ENCODE data around the gene LPAR6.
"Not testable (repeated sequence)": the region's sequence is repeated elsewhere in the genome, so short reads cannot be mapped to it uniquely, and the experiment has no call there.

Gene LPAR6, protein sequence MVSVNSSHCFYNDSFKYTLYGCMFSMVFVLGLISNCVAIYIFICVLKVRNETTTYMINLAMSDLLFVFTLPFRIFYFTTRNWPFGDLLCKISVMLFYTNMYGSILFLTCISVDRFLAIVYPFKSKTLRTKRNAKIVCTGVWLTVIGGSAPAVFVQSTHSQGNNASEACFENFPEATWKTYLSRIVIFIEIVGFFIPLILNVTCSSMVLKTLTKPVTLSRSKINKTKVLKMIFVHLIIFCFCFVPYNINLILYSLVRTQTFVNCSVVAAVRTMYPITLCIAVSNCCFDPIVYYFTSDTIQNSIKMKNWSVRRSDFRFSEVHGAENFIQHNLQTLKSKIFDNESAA

DNA sequence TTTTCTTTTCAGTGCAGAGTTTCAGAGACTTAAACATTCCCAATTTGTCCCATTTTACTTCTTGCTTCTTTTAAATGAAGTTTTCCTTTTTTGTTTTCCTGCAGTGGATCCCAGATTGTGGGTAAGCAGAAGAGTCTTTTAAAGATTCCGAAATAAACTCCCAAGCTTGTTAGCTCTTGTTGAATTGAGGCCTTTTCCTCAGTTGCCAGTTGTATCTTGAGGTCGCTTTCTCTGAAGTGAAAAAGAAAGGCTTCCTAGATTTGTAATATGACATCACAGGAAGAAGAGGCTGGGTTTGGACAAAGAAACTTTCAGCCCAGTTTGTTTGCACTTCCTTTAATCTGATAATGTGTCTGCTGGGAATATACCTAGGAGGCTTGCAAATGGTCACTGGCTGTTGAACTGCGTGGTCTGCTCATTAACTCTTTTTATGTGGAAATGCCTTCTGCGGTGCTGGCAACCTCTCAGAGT is at the start of gene LPAR6:
LPAR6 (minus strand) TSS at position 233 of the 471 bp plus-strand sequence. CDS start 690 bp downstream, outside the sequence.
- no peak for DNase-seq (ENCODE audit: low read depth)

DNA sequence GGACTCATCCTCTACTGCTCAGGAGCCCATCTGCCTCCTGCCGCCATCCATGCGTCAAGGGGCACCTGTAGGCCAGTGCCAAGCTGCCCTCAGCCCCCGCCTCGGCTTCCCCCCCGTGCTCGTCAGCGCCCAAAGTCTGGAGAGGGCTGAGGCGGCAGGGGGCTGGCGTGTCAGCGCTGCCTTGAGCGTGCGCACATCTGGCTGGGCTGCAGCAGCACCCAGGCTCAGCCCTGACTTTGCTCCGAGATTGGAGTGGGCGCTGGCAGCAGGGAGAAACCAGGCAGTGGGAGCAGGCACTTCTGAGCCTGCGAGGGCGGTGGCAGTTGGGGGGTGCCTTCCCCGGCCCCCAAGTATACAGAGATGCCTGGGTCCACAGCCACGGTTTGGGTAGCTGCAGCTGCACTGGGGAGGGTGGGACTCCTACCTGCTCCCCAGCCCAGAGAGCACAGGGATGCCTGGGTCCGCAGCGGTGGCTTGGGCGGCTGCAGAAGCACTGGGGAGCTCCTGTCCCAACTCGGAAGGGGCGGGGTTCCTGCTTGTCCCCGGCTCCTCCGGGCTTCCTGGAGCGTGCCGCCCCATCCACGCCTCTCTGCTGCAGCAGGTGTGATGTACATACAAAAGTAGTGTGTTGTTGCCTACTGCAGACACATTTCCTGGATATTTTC is 44.8 kb upstream of the LPAR6 start:
- DNase-seq (ENCODE audit: low read depth) = no peak

DNA sequence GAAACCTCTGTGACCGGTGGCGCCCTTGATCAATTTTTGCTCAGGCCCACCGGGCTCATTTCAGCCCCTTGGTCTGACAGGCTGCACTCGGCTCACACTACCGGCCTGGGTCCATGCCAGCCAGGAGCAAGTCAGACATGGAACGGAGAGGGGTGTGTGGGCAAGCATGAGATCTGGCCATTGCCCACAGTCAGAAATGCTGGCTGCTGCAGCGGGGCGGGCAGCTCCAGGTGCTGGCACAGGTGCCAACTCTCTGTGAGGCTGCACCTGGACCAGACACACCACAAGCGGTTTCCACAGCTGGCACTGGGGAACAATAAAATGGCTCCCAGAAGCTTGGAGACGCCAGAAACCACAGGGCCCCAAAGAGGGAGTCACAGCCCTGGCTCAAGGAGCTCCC is 43.6 kb upstream of the LPAR6 start:
- no peak for DNase-seq (ENCODE audit: low read depth)

DNA sequence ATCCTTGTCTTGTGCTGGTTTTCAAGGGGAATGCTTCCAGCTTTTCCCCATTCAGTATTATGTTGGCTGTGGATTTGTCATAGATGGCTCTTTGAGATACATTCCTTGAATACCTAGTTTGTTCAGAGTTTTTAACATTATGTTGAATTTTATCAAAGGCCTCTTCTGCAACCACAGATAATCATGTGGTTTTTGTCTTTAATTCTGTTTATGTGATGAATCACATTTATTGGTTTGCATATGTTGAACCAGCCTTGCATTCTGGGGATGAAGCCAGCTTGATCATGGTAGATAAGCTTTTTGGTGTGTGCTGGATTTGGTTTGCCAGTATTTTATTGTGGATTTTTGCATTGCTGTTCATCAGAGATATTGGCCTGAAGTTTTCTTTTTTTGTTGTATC is 38.3 kb upstream of the LPAR6 start:
- DNase-seq (ENCODE audit: low read depth) = not testable (repeated sequence)

DNA sequence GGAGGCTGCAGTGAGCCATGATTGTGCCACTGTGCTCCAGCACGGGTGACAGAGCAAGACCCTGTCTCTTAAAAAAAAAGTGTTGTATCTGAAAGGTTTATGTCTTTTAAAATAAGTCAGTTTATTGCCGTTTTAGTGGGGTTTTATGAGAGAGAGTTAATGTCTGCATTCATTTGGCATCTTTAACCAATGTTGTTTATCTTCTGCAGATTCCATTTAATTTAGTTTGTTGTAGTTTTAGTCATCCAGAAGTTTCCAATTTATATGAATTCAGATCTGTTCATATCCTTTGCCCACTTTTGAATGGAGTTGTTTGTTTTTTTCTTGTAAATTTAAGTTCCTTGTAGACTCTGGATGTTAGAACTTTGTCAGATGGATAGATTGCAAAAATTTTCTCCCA is 36.7 kb upstream of the LPAR6 start:
- no peak for DNase-seq (ENCODE audit: low read depth)

DNA sequence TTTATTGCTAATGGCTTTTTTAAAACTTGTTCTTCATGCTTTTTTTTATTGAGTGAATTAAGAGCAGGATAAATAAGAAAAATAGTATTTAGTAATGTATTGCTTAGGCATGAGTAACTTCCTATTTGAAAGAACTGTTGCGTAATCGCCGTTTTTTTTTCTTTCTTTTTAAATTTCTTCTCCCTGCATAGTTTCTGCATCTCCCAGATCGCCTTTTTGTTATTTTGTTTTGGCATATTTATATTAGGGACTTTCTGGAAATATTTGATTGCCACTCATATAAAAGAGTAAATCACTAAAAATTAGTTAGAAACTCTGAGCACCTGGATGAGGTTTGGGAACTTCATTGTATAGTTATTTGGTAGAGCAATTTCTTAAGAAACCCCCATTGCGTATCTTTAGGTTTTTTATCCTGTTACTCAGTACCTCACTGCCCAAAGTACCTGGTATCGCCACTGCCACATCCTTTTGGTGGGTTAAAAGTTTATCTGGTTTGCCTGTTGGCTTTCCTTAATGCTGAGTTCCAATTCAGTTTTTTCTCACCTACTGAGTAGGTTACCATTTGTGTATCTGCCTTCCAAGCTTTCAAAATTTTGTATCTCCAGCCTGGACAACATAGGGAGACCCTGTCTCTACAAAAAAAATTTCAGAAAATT is 36.2 kb upstream of the LPAR6 start:
- DNase-seq (ENCODE audit: low read depth) = no peak

DNA sequence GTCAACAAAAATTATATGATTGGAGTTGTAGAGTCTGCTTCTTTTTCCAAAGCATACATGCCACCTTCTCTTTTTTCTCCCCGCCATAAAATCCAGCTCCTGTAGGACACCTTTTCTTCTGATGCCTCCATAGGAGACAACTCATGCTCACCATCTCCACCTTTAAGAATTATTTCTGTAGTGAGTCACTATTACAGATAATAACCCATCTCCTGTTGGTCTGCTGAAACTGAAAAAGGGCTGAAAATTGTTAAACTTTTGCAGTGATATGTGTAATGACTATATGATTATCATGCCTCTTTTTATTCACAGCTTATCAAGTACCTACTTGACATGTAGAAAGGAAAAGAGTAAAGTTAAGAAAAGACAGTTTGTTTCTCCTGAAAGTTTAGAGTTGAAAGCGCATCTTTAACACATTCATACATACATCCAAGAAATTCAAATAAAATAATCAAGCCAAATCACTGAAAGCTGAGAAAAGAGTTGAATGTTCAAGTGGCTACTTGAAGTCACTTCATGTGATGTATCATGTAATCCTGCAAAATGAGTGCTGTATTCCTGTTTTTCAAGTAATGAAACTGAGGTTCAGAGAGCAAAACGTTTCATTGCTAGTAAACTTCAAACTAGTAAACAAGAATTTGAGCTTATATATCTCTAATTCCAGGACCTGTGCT is 35.5 kb upstream of the LPAR6 start:
- DNase-seq (ENCODE audit: low read depth) = no peak

DNA sequence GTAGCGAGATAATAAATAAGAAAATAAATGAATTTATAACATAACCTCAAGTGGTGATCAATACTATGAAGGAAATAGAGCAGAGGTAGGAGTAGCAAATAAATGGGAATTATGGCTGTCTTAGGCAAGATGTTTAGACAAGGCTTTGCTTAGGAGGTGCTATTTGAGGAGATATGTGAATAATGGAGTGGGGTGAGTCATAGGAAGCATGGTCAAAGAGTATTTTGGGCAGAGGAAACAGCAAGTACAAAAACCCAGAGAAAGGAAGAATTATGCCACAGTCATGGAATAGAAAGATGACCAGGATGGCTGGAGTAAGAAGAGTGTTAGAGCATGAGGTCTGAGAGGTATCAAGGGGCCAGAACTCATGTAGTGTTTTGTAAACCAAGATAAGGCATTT is 33.6 kb upstream of the LPAR6 start:
- DNase-seq (ENCODE audit: low read depth) = no peak

DNA sequence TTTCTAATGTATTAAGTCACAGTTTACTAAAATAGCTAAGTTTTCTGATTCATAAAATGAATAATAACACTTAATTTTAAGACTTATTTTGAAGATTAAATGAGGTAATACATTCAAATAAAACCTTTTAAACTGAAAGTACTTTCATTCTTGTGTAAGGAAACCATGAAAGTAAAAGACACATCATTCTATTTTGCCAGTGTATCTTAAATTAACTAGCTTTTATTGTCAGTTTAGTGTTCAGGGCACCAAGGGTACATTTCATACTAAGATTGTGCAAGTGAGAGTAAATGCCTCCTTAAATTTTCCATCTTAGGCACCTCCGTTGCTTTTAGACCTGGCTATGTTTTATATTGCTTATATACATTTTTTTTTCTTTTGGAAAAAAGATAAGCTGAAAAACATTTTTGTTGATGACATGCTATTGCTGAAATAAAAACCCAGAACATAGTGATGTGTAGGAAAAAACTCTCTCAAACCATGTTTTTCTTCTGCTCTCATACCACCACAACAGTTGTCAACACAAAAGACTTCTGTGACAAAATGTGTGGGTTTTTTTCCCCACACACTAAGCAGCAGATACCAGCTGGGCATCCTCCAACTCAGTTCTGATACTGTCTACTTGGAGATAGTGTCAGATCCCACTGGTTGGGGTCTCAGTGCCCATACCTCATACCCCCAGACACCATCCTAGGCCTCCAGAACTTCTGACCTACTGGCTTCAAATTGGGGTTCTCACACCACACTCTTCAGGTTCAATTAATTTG is 30.7 kb upstream of the LPAR6 start:
- DNase-seq (ENCODE audit: low read depth) = no peak

DNA sequence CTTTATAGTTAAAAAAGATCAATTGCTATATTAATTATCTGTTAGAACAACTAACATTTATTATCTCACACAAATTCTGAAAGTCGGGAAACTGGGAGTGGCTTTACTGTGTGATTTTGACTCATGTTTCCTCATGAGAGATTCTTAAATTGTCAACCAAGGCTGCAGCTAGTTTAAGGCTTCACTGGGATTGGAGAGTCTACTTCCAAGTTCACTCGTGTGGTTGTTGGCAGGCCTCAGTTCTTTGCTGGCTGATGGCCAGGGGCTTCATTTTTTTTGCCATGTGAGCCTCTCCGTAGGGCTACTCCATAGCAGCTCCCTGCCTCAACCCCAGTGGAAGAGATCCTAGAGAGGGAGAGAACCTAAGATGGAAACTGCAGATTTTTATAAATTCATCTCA is 24.5 kb upstream of the LPAR6 start:
- DNase-seq (ENCODE audit: low read depth) = no peak

DNA sequence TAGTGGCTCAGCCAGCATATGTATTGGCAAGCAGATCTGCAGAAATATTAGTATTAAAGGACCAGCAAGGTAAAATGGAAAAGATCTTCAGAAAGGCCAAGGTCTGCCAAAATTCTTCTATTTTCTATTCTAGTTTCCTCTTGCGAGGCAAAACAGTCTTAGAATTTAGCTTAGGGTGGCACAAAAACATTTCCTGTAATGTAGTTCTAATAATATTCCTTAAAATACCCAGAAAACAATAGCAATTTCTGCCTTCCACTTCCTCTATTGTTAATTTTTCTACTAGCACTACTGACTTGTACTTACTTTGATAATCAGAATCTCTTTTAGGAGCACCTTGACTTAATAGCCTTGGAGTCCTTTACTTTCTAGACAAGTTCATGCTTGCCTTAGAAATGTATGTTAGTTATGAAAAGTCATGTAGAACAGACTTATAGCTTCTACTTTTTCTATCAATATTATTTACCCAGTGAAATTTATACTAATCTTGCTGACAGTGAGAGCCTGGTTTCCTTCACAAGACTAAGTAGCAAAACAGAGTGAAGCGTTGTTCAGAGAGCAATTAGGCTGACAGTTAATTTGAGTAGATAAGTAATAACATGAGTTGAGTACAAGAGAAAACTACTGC is 23.9 kb upstream of the LPAR6 start:
- no peak for DNase-seq (ENCODE audit: low read depth)

DNA sequence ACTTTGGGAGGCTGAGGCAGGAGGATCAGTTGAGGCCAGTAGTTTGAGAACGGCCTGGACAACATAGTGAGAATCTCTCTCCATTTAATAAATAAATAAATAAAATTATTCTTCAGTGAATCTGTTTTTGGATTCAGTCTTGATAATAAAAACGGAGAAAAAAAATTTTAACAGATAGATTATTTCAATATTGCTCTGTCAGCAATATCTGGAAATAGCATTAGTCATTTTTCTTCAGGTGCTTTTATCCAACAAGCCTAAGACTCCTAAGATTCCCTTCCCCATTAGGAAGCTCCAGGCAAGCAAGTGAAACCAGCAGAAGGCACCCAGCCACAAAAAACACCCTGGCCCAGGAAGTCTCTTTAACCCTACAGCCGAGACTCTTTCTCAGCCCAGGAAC is 21.3 kb upstream of the LPAR6 start:
- no peak for DNase-seq (ENCODE audit: low read depth)

DNA sequence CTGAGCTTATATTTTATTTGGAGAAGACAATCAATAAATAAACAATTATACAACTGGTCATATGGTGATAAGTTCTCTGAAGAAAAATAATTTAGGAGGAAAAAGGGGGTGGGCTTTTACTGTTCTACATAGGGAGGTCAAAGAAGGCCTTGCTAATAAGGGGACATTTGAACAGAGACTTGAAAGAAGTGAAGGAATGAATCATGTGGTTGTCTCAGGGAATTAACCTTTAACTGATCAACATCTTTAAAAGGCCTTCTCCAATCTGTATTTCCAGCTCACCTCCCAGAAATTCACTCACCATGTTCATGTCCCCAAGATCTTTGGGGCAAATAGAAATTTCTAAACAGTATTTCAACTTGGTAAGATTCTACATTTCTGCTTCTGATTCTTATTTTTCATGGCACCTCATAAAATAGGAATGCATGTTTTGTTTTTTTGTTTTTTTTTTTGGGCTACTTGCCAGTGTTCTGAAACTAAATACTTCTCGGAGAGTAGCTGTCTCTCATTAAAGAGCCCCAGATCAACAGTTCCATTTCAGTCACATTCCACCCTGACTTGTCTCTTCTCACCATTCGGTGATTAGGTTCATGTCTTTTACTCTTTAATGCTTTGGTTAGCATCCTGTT is 19.2 kb upstream of the LPAR6 start:
- DNase-seq (ENCODE audit: low read depth) = no peak

DNA sequence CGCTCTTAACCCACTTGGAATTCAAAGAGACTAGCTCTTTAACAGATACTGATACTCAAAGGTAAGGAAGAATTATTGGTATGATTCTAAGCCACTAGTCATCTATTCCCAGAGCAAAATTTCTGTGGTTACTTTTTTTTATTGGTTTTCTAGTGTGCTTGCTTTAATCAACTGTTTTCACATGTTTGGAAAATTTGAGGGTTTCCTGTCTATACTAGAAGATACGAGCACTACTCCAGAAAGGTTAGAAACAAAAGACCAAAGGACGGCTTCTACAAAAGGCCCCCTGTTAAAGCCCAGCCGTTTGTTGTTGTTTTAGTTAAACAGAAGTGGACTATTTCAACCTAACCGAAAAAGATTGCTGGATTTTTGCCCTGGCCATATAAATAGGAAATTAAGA is 18.5 kb upstream of the LPAR6 start:
- no peak for DNase-seq (ENCODE audit: low read depth)

DNA sequence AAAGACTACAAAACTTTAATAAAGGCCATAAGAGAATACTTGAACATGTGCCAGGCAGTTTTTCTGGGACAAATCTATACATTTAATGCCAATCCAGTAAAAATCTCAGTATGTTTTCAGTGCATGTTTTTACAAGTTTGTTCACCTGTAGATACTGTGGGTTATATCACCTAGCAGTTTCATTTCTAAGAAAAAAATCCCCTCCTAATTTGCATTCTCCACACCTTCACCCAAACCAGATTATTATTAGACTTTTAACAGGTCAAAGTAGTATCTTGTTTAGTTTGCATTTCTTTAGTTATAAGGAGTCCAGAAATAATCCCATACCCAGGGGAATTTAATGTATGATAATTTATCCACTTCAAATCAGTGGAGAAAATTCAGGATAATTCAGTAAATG is 17.0 kb upstream of the LPAR6 start:
- DNase-seq (ENCODE audit: low read depth) = no peak

DNA sequence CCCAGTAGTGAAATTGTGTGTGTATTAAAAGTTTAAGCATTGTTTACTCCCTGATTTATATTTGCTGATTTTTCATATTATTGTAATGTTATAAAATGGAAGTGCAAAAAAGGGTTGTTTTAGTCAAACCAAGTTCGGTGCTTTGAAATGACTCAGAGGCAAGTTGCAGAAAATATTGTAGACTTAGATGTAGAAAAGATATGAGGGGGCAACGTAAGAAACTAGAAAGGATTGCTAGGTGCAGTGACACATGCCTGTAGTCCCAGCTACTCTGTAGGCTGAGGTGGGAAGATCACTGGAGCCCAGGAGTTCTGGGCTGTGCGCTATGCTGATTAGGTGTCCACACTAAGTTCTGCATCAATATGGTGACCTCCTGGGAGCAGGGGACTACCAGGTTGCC is 16.1 kb upstream of the LPAR6 start:
- no peak for DNase-seq (ENCODE audit: low read depth)

DNA sequence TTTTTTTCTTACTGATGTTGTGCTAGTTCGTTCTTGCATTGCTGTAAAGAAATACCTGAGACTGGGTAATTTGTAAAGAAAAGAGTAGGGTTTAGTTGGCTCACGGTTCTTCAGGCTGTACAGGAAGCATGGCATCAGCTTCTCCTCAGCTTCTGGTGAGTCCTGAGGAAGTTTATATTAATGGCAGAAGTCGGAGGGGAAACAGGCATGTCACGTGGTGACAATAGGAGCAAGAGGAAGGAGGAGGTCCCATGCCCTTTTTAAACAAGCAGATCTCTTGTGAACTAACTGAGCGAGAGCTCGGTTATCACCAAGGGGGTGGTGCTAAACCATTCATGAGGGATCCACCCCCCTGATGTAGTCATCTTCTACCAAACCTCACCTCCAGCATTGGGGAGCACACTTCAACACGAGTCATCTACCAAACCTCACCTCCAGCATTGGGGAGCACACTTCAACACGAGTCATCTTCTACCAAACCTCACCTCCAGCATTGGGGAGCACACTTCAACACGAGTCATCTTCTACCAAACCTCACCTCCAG is 13.9 kb upstream of the LPAR6 start:
- DNase-seq (ENCODE audit: low read depth) = not testable (repeated sequence)

DNA sequence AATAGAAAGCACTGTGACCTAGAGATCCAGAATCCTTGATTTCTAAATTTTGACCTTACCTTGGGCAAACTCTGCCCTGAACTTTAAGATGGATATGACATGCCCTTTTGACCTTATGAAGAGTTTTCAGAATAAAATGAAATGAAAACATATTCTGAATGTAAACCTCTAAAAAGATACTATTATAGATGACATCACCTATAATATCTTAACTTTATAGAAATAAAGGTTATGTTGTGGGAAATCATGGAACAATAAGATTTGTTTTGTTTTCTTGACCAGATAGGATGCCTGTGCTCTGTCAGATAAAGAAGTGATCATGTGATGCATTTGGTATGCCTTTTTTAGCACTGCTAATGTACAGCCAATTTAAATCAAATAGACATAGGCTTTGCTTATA is 13.1 kb upstream of the LPAR6 start:
- no peak for DNase-seq (ENCODE audit: low read depth)

DNA sequence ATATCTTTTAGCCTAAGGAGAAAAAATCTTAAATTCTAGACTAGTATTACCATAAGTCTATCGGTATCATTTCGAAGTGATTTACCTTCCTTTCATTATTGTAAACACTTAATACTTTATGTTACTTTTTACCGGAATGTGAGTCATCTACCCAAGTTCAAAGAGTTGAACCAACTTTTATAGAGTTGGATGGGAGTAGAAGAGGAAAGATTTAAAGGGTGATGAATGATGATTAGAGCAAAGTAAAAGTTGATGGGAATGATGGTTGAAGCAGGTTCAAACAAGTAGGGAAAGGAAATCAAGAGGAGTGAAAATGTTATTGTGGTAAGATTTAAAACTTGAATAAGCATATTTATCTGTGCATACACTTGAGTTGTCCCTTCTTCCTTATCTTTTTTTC is 11.3 kb upstream of the LPAR6 start:
- no peak for DNase-seq (ENCODE audit: low read depth)

DNA sequence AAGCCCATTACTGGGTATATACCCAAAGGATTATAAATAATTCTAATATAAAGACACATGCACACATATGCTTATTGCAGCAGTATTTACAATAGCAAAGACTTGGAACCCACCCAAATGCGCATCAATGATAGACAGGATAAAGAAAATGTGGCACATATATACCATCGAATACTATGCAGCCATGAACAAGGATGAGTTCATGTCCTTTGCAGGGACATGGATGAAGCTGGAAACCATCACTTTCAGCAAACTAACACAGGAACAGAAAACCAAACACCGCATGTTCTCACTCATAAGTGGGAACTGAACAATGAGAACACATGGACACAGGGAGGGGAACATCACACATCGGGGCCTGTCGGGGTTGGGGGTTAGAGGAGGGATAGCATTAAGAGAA is 9.1 kb upstream of the LPAR6 start:
- not testable (repeated sequence) for DNase-seq (ENCODE audit: low read depth)

DNA sequence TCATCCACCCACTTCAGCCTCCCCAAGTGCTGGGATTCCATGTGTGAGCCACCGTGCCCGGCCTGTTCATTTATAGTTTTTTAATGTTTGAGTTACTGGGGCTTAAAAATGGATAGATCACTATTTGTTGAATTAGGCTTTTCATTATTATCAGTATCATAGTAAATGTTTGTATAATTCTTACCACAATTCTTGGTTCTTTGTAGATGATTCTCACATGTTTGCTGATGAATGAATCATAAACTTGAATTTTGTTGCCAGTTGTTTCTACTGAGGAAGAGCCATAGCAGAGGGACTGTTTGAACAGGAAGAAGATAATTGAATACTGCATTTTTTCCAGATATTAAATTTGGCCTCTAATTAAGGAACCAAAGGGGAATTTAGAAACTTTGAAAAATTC is 2.6 kb upstream of the LPAR6 start:
- DNase-seq (ENCODE audit: low read depth) = no peak
